ENCODE data around the gene SSPN.
"Not testable (repeated sequence)": the region's sequence is repeated elsewhere in the genome, so short reads cannot be mapped to it uniquely, and the experiment has no call there.

SSPN gene

GRCh38 chr12:26231921-26232320 lies 36.5 kb downstream of the SSPN start:
- peaks cover 4% of the 10 kb centered on the region for H3K4me1 Mint-ChIP-seq (ENCODE audit: low read depth)
- H3K27ac Mint-ChIP-seq = no peak overlapping the region
- H3K27me3 Mint-ChIP-seq = peaks cover 29% of the 10 kb centered on the region
- H3K36me3 Mint-ChIP-seq (ENCODE audit: low read depth) = no peaks in the 10 kb centered on the region
- no peak overlapping the region for H3K4me3 Mint-ChIP-seq
- peaks cover 3% of the 10 kb centered on the region for H3K9me3 Mint-ChIP-seq

DNA sequence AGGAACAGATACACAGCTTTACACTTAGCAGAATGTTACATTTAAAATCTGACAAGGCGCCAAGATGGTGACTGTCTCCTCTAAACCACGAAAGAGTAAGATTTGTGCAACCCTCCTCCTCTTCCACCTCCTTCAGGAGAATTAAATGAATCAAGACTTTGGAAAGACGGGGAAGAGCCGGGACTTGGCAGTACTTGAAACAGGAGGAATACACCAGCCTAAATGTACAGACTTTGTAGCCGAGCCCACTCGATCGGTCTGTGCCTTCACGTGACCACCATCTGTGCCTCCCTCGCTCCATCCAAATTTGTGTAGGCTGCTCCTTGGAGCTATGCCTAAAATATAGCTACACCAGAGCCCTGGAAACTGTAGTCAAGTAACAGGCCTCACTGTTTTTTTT lies 38.3 kb downstream of the SSPN start:
- H3K9me3 Mint-ChIP-seq = peaks cover 3% of the 10 kb centered on the region
- H3K4me3 Mint-ChIP-seq = no peak overlapping the region
- H3K27me3 Mint-ChIP-seq = peaks cover 15% of the 10 kb centered on the region
- H3K36me3 Mint-ChIP-seq (ENCODE audit: low read depth) = no peaks in the 10 kb centered on the region
- no peak overlapping the region for H3K27ac Mint-ChIP-seq
- no peaks in the 10 kb centered on the region for H3K4me1 Mint-ChIP-seq (ENCODE audit: low read depth)

GRCh38 chr12:26235465-26235864 lies 40.1 kb downstream of the SSPN start:
- not testable (repeated sequence) for H3K36me3 Mint-ChIP-seq (ENCODE audit: low read depth); H3K27ac Mint-ChIP-seq; H3K4me1 Mint-ChIP-seq (ENCODE audit: low read depth); H3K4me3 Mint-ChIP-seq; H3K9me3 Mint-ChIP-seq
- peaks cover 14% of the 10 kb centered on the region for H3K27me3 Mint-ChIP-seq

- Mint-ChIP-seq H3K27ac (no peak overlapping the region), H3K9me3 (no peaks in the 10 kb centered on the region), H3K36me3 (ENCODE audit: low read depth) (no peaks in the 10 kb centered on the region), H3K27me3 (peaks cover 10% of the 10 kb centered on the region), H3K4me3 (no peak overlapping the region), H3K4me1 (ENCODE audit: low read depth) (no peaks in the 10 kb centered on the region)
These were observed 43.2 kb downstream of the SSPN start for GRCh38 chr12:26238341-26239121.

DNA sequence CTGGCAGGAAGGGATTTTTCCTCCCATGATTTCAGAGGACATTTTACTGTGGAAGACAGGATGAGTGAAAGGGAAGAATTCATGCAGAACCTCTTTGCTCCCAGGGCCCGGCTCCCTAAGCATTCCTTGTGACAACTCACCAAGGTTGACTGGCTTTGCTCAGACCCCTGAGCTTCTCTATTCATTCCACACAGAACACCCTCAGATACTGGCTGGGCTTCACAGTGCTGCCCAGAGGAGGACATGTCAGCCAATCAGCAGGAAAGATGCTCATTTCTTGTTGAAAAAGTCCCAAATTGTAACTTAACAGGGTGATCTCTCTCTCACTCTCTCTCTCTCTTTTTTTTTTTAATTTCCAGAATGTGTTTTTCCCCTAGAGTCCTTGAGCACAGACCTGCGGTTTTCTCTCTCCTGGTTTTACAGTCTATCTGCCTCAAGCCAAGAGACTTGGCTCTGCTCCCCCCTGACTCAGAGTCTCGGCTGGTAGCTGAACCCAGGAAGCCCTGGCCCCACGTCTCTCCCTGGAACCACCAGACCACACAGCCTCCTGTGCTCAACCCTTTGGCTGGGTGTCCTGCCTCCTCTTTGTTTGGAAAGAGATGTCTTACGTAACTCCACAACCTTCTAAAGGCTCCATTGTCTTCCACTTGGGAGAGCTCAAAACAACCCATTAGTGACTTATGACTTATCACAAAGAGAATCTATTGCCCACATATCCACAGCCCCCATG lies 43.9 kb downstream of the SSPN start:
- no peaks in the 10 kb centered on the region for H3K9me3 Mint-ChIP-seq
- H3K27me3 Mint-ChIP-seq = peaks cover 10% of the 10 kb centered on the region
- no peak overlapping the region for H3K4me3 Mint-ChIP-seq
- H3K36me3 Mint-ChIP-seq (ENCODE audit: low read depth) = no peaks in the 10 kb centered on the region
- H3K4me1 Mint-ChIP-seq (ENCODE audit: low read depth) = no peaks in the 10 kb centered on the region
- H3K27ac Mint-ChIP-seq = no peak overlapping the region

DNA sequence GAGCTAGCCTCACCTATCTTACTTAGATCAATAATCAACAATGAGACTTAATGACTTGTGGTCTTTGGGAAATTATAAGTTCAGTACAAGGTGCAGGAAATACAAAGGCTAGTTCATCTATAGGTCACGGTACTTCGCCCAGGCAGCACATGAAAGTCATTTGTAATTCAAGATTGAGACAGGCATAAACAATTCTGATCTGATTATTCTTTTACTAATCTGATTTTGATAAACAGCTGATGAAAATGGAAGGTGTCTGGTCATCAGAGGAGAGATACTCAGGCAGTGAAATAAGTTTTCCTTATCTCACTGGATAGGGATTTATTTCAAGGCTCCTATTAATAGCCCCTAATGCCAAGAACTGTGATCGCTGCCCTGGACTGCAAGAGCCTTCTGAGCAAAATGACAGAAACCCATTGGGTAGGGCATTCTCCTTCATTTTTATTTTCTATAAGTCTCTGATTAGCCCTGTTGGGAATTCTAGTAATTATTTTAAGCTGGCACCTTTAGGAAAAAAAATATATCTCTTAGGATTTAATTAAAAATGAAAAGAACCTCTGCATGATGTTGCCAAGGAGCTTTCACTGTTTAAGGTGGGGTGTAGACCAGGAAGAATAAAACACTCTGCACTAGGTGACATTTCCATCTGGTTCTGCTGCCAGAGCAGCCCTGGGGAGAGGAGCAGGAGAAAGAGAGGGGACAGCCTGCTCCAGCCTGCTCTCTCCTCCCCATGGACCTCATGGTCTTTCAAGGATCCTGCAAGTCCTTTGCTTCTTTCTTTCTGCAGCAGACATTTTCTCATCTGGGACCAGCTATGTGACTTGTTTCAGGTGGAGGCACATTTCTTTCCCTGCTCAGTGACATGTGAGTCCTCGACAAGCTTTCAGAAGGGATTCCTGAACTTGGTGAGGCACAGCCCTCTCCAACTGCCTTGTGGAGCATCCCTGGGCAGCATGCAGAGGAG lies 44.8 kb downstream of the SSPN start:
- Mint-ChIP-seq H3K4me3 (no peak overlapping the region), H3K27ac (no peak overlapping the region)

DNA sequence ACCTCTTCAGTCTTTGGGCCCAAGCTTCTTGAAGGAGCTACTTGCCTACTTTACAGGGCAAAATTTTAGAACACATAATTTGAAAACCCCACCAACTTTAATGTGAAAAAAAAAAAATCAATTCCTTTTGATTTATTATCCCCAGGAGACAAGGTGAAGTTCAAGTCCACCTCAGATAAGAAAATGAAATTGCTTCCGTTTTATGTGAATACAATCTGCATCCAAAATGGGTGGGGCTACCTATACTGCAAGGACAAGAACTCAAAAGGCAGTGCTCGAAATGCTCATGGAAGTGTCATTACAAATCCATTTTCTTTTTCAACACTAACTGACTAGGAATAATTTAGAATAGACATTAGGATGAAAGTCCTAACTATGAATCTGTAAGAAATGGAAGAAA lies 45.7 kb downstream of the SSPN start:
- Mint-ChIP-seq H3K4me1 (ENCODE audit: low read depth) (no peaks in the 10 kb centered on the region), H3K9me3 (no peaks in the 10 kb centered on the region), H3K36me3 (ENCODE audit: low read depth) (no peaks in the 10 kb centered on the region), H3K27ac (no peak overlapping the region), H3K27me3 (peaks cover 10% of the 10 kb centered on the region), H3K4me3 (no peak overlapping the region)

More for the DNA sequence above, 44.8 kb downstream of the SSPN start:
- peaks cover 10% of the 10 kb centered on the region for H3K27me3 Mint-ChIP-seq
- no peaks in the 10 kb centered on the region for H3K9me3 Mint-ChIP-seq
- no peaks in the 10 kb centered on the region for H3K4me1 Mint-ChIP-seq (ENCODE audit: low read depth)
- no peaks in the 10 kb centered on the region for H3K36me3 Mint-ChIP-seq (ENCODE audit: low read depth)

- Mint-ChIP-seq H3K27ac (no peak overlapping the region), H3K36me3 (ENCODE audit: low read depth) (no peaks in the 10 kb centered on the region), H3K27me3 (peaks cover 10% of the 10 kb centered on the region), H3K9me3 (no peaks in the 10 kb centered on the region), H3K4me3 (no peak overlapping the region), H3K4me1 (ENCODE audit: low read depth) (no peaks in the 10 kb centered on the region)
These were observed 47.3 kb downstream of the SSPN start for GRCh38 chr12:26242683-26243082.

DNA sequence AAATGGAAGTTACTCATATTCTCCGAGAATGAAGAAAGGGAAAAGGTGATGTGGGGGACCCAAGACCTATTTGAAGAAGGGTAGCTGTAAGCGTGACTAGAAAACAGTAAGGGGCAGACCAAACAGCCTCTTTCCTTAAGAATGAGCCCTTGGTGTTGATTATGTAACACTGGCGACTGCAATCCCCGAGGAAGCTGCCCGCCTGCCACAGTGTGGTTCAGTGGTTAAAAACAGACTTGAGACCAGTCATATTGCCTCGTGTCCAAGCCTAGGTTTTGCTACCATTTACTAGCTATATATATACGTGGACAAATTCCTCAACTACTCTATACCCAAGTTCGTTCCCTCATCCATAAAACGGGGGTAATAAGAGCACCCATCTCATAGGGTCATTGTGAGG lies 49.1 kb downstream of the SSPN start:
- Mint-ChIP-seq H3K9me3 (peaks cover 3% of the 10 kb centered on the region), H3K27ac (no peak overlapping the region), H3K36me3 (ENCODE audit: low read depth) (no peaks in the 10 kb centered on the region), H3K27me3 (peaks cover 7% of the 10 kb centered on the region), H3K4me3 (no peak overlapping the region), H3K4me1 (ENCODE audit: low read depth) (no peaks in the 10 kb centered on the region)

DNA sequence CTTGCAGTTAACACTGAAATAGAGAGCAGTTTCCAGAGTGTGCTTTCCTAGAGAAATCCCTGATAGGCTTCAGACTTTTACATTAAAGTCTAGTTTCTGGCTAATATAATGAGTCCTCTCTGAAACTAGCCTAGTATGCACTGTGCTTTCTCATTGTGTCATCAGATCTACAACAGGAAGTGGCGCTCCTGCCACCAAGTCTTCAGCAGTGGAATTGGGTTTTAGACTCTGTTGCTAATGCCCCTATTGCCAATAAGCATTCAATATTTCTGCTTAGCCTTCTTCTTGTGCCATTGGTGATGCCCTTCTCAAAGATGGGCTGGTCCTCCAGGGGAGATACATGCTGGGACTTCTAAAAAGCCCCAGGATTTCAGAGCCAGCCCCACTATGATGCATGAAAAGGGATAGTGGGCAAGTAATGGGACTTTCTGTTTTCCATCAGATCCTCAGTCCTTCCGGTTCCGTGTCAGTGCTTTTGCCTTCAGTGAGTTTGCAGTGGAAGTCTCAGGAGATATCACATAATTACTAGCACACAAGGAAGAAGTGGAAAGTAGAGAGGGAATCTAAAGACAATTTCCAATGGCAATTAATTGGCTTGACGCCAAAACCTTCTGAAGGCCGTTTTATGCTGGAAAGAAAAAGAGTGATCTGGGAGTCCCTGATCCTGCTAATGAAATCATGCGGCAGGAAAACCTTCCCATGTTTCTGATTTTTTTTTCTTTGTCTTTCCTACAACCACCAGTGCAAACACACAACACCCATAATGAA lies 50.0 kb downstream of the SSPN start:
- Mint-ChIP-seq H3K36me3 (ENCODE audit: low read depth) (no peaks in the 10 kb centered on the region), H3K27me3 (peaks cover 3% of the 10 kb centered on the region), H3K4me3 (no peak overlapping the region), H3K27ac (no peak overlapping the region), H3K9me3 (peaks cover 7% of the 10 kb centered on the region), H3K4me1 (ENCODE audit: low read depth) (no peaks in the 10 kb centered on the region)

DNA sequence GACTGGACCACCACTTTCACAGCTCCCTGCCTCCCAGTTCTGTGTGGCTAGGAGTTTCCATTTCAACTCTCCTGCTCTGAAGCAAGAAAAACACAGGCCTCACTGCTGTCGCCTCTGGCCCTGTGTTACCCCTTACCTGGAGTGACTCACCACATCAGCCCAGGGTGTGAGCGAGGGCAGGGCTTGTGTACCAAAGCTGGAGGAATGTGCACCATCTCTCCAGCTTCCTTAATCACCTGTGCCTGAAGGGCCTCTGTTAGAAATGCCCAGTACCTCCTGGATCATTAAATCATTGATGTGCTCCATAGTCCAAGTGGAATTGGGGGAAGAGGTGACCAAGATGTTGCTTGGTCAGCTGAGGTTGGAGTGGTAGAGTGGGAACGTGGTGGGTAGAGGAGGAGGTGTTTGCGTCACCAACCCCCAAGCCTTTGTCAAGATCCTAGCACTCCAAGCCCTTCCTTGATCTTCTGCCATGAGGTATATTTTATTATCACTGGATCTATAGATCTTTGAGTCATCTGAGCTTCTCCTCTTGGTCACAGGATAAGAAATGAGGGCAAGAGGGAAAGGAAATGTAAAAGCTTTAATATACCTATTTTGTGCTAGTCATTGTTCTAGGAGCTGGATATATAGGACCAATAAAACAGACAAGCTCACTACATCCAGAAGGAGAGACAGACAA lies 51.3 kb downstream of the SSPN start:
- peaks cover 7% of the 10 kb centered on the region for H3K9me3 Mint-ChIP-seq
- peaks cover 3% of the 10 kb centered on the region for H3K27me3 Mint-ChIP-seq

GRCh38 chr12:26247873-26248272 lies 52.5 kb downstream of the SSPN start:
- Mint-ChIP-seq H3K27me3 (peaks cover 5% of the 10 kb centered on the region), H3K9me3 (peaks cover 7% of the 10 kb centered on the region), H3K4me3 (no peak overlapping the region), H3K27ac (no peak overlapping the region), H3K4me1 (ENCODE audit: low read depth) (no peaks in the 10 kb centered on the region), H3K36me3 (ENCODE audit: low read depth) (no peaks in the 10 kb centered on the region)

More for the DNA sequence above, 51.3 kb downstream of the SSPN start:
- no peak overlapping the region for H3K27ac Mint-ChIP-seq
- no peak overlapping the region for H3K4me3 Mint-ChIP-seq
- H3K36me3 Mint-ChIP-seq (ENCODE audit: low read depth) = no peaks in the 10 kb centered on the region
- no peaks in the 10 kb centered on the region for H3K4me1 Mint-ChIP-seq (ENCODE audit: low read depth)

DNA sequence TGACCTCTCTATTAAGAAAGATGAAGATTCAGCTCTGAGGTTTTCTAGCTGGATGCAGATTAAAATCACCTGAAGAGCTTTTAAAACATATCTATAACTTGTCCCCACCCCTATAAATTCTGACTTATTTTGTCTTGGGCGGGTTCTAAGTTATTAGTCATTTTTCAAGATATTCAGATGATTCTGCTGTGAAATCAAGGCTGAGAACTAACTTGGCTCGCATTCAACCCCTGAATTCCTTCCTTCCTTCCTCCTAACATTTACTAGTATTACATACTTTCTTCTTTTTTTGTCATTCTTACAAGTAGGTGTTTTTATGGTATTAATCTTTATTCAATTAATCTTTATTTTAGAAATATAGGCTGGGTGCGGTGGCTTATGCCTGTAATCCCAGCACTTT lies 55.4 kb downstream of the SSPN start:
- no peak overlapping the region for H3K27ac Mint-ChIP-seq
- H3K36me3 Mint-ChIP-seq (ENCODE audit: low read depth) = no peaks in the 10 kb centered on the region
- no peaks in the 10 kb centered on the region for H3K4me1 Mint-ChIP-seq (ENCODE audit: low read depth)
- peaks cover 5% of the 10 kb centered on the region for H3K27me3 Mint-ChIP-seq
- H3K9me3 Mint-ChIP-seq = peaks cover 7% of the 10 kb centered on the region
- no peak overlapping the region for H3K4me3 Mint-ChIP-seq

- H3K36me3 Mint-ChIP-seq (ENCODE audit: low read depth) = no peaks in the 10 kb centered on the region
- H3K27ac Mint-ChIP-seq = no peak overlapping the region
- H3K27me3 Mint-ChIP-seq = peaks cover 5% of the 10 kb centered on the region
- peaks cover 7% of the 10 kb centered on the region for H3K9me3 Mint-ChIP-seq
- H3K4me3 Mint-ChIP-seq = no peak overlapping the region
- H3K4me1 Mint-ChIP-seq (ENCODE audit: low read depth) = no peaks in the 10 kb centered on the region
These were observed 56.2 kb downstream of the SSPN start for GRCh38 chr12:26251600-26251999.

Data from stimulated activated naive CD8-positive, alpha-beta T cell treated with anti-CD3 and anti-CD28 coated beads, Interleukin-15, Interleukin-2, amounts not matched to agents 100 ng/mL and 50 ng/mL, for 24 hours (primary cell).